T1000 (cell line): ENCODE data around the gene NKIRAS1.
"Not testable (repeated sequence)": the region's sequence is repeated elsewhere in the genome, so short reads cannot be mapped to it uniquely, and the experiment has no call there.

ENCODE experiments used
- DNase-seq: peaks from one replicate; lab custom pipeline; 2025; ENCODE audit warnings: mixed read lengths; lab: John Stamatoyannopoulos, UW

Gene NKIRAS1

GRCh38 chr3:23904545-23904944 lies 12.2 kb downstream of the NKIRAS1 start:
- no peak for DNase-seq

GRCh38 chr3:23900744-23901143 lies 16.0 kb downstream of the NKIRAS1 start:
- no peak for DNase-seq

- no peak for DNase-seq
Observed at GRCh38 chr3:23895181-23895580, 21.6 kb downstream of the NKIRAS1 start.

- no peak for DNase-seq
Observed at GRCh38 chr3:23894254-23895061, 22.3 kb downstream of the NKIRAS1 start.

GRCh38 chr3:23889950-23890349 lies 26.8 kb downstream of the NKIRAS1 start:
- no peak for DNase-seq

GRCh38 chr3:23889386-23889785 lies 27.4 kb downstream of the NKIRAS1 start:
- no peak for DNase-seq

- no peak for DNase-seq
Observed at GRCh38 chr3:23888617-23889228, 28.1 kb downstream of the NKIRAS1 start.

GRCh38 chr3:23886311-23886710 lies 30.5 kb downstream of the NKIRAS1 start:
- no peak for DNase-seq

GRCh38 chr3:23885210-23885609 lies 31.6 kb downstream of the NKIRAS1 start:
- no peak for DNase-seq

- DNase-seq, result no peak
Observed at GRCh38 chr3:23884481-23884880, 32.3 kb downstream of the NKIRAS1 start.

GRCh38 chr3:23882487-23882918 lies 34.3 kb downstream of the NKIRAS1 start:
- DNase-seq, result no peak

- DNase-seq, result not testable (repeated sequence)
Observed at GRCh38 chr3:23881993-23882392, 34.8 kb downstream of the NKIRAS1 start.

- no peak for DNase-seq
Observed at GRCh38 chr3:23880703-23881339, 36.0 kb downstream of the NKIRAS1 start.

- no peak for DNase-seq
Observed at GRCh38 chr3:23879485-23879884, 37.3 kb downstream of the NKIRAS1 start.

GRCh38 chr3:23877329-23877980 lies 39.3 kb downstream of the NKIRAS1 start:
- DNase-seq, result peak; percentile 62

GRCh38 chr3:23876923-23877322 lies 39.9 kb downstream of the NKIRAS1 start:
- no peak for DNase-seq

GRCh38 chr3:23875113-23875725 lies 41.6 kb downstream of the NKIRAS1 start:
- DNase-seq, result no peak

GRCh38 chr3:23874359-23875112 lies 42.3 kb downstream of the NKIRAS1 start:
- no peak for DNase-seq

GRCh38 chr3:23873941-23874340 lies 42.8 kb downstream of the NKIRAS1 start:
- no peak for DNase-seq

GRCh38 chr3:23872330-23872729 lies 44.5 kb downstream of the NKIRAS1 start:
- no peak for DNase-seq

- not testable (repeated sequence) for DNase-seq
Observed at GRCh38 chr3:23871361-23871760, 45.4 kb downstream of the NKIRAS1 start.
